Activated T-helper 2 cell treated with anti-CD3 and anti-CD28 coated beads, Interferon-gamma antibody, Interleukin-2, Interleukin-4, amounts not matched to agents 10 μg/mL and 5 μg/mL and 100 μg/mL, durations not matched to agents 14 hours and 24 hours and 36 hours (primary cell): ENCODE measurements around the gene ZNF609. TPM values are rescaled to one million over a fixed set of nuclear protein-coding genes. Genes with fewer than 3 reads are reported as not detected.

Source experiments
- DNase-seq: peaks from one replicate; pipeline ENCODE4 v3.0.0; 2021; ENCODE audit warnings: low spot score
- H3K27ac Mint-ChIP-seq: one replicate; pipeline ENCODE4 v1.8.0; 2021; ENCODE audit warnings: mixed read lengths
- H3K27me3 Mint-ChIP-seq: one replicate; pipeline ENCODE4 v1.8.0; 2021; ENCODE audit warnings: low read depth, mixed read lengths
- H3K36me3 Mint-ChIP-seq: one replicate; pipeline ENCODE4 v1.8.0; 2021; ENCODE audit warnings: low read depth, mixed read lengths
- H3K4me1 Mint-ChIP-seq: one replicate; pipeline ENCODE4 v1.8.0; 2021; ENCODE audit warnings: low read depth, mixed read lengths
- H3K4me3 Mint-ChIP-seq: one replicate; pipeline ENCODE4 v1.8.0; 2021; ENCODE audit warnings: low read depth, mild to moderate bottlenecking, moderate library complexity, mixed read lengths
- H3K9me3 Mint-ChIP-seq: one replicate; pipeline ENCODE4 v1.8.0; 2021; ENCODE audit warnings: mixed read lengths
- intact Hi-C: fragments of 100-400 bp; cut with micrococcal nuclease; formaldehyde crosslinking; loops from one replicate; pipeline ENCODE4 v1.15.1; 2023
- total RNA-seq: library from RNA; stranded (reverse); gene quantifications from 2 replicates; pipeline ENCODE4 v1.2.3, GENCODE V29; 2022

The ZNF609 gene
- total RNA-seq, 1 donor from 2014 or later: 50.9 TPM

DNA sequence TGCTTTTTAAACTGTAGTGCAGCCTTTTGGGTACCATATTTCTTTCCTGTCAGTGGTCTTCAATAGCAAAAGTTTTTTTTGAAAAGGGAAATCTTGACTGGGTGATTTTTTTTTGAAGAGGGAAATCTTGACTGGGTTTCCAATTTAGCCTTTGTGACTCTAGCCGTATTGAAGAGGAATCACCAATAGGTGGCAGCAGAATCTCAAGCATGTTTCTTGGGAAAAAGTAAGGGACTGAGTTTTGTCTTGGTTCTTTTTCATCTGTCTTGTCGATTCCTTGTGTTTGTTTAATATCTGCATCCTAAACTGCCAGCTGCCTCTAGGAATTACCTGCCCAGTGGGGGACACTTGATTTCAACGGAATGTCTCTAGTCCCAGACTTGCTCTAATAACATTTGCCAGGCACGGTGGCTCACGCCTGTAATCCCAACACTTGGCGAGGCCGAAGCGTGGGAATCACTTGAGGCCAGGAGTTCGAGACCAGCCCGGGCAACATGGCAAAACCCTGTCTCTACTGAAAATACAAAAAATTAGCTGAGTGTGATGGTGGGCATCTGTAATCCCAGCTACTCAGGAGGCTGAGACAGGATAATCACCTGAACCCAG, 225.9 kb downstream of the ZNF609 start:
- Mint-ChIP-seq H3K9me3 (no peaks in the 10 kb centered on the region), H3K36me3 (peaks cover 68% of the 10 kb centered on the region), H3K4me3 (no peak overlapping the region), H3K27me3 (no peaks in the 10 kb centered on the region), H3K27ac (peak overlapping the region; percentile 55), H3K4me1 (peaks cover 2% of the 10 kb centered on the region)
- intact Hi-C loops: loop anchor here (1.0 kb wide), 1 partner anchor 42 kb away; no protein-coding TSS in a partner anchor
- no peak for DNase-seq

DNA sequence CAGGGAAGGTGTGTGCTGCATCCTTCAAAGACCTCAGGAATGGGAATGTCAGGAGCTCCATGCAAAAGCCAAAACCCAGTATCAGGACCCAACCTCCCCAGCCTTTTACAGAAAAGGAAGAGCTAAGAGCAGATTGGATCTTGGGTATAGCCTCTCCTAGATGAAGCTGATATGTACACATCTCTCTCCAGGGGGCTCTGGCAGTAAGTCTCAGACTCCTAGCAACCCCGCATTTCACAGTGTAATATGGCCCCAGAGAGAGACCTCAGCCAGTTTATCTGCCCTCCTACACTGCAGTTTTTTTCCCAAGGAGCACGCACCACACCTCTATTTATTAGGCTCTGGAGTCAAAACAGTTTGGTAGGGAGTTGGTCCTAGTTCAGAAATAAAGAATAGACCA, 226.8 kb downstream of the ZNF609 start:
- Mint-ChIP-seq H3K9me3 (no peaks in the 10 kb centered on the region), H3K27ac (no peak overlapping the region), H3K27me3 (no peaks in the 10 kb centered on the region), H3K4me1 (peaks cover 2% of the 10 kb centered on the region), H3K4me3 (no peak overlapping the region), H3K36me3 (peaks cover 62% of the 10 kb centered on the region)
- no peak for DNase-seq
- intact Hi-C loops: no loop called here

DNA sequence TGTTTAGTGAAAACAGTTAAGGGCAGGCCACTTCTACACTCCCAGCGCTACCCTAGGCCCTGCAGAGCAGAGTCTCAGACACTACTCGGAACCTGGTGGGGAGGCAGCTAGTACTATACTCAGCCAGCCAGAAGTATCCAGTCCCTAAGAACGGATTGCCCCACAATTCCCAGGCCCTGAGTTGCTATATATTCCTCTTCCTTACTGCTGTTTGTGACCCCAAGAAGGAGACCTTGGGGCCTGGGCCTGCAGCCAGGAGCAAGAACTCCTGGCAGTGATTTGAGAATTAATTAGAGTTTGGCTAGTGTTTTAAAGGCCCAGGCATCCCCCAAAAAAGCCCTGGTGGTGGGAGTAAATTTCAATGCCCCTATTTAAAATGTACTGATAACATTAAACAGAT, 227.3 kb downstream of the ZNF609 start:
- peaks cover 59% of the 10 kb centered on the region for H3K36me3 Mint-ChIP-seq
- H3K4me1 Mint-ChIP-seq: peaks cover 2% of the 10 kb centered on the region
- H3K27me3 Mint-ChIP-seq: no peaks in the 10 kb centered on the region
- no peak for DNase-seq
- H3K27ac Mint-ChIP-seq: no peak overlapping the region
- intact Hi-C loops: no loop called here
- H3K4me3 Mint-ChIP-seq: no peak overlapping the region
- no peaks in the 10 kb centered on the region for H3K9me3 Mint-ChIP-seq

DNA sequence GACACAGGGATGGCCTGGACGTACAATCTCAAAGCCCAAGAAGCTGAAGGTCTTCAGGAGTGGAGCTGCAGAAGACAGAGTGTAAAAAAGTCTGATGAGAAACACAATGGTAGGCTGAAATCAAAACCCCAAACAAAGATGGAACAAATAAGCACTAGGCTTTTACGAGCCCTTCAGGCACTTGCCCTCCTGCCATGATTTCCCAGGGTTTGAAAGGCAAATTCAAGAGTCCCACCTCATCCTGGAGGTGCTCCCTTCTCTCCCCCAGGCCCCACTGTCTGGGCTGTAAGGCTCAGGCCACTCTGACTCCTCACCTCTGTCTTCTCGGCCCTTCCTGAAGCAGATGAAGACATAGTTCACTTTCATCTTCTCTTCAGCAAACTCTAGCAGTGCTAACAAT, 228.4 kb downstream of the ZNF609 start:
- Mint-ChIP-seq H3K36me3 (peaks cover 65% of the 10 kb centered on the region), H3K4me1 (peaks cover 5% of the 10 kb centered on the region), H3K4me3 (no peak overlapping the region), H3K27me3 (no peaks in the 10 kb centered on the region), H3K27ac (no peak overlapping the region), H3K9me3 (no peaks in the 10 kb centered on the region)
- intact Hi-C loops: no loop called here
- DNase-seq: no peak

DNA sequence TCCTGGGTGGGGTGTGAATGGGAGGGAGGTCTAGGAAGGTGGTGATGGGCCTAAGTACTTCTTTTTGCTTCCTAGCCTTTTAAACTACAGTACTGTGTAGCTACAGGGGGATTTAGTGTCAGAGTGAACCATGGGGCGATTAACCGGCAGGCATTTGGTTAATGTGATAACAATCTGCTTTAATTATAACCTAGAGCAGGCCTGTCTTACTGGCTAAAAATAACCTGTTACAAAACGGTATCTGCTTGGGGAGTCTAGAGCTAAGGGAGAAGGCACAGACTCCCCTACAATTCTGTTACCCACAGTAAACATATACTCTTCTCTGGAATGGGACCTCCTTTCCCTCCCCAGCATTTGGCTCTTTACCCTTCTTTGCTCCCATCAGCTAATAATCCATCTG, 229.6 kb downstream of the ZNF609 start:
- H3K27me3 Mint-ChIP-seq: no peaks in the 10 kb centered on the region
- peaks cover 65% of the 10 kb centered on the region for H3K36me3 Mint-ChIP-seq
- DNase-seq: no peak
- no peaks in the 10 kb centered on the region for H3K9me3 Mint-ChIP-seq
- no peak overlapping the region for H3K4me3 Mint-ChIP-seq
- no peak overlapping the region for H3K27ac Mint-ChIP-seq
- peaks cover 5% of the 10 kb centered on the region for H3K4me1 Mint-ChIP-seq
- intact Hi-C loops: no loop called here

DNA sequence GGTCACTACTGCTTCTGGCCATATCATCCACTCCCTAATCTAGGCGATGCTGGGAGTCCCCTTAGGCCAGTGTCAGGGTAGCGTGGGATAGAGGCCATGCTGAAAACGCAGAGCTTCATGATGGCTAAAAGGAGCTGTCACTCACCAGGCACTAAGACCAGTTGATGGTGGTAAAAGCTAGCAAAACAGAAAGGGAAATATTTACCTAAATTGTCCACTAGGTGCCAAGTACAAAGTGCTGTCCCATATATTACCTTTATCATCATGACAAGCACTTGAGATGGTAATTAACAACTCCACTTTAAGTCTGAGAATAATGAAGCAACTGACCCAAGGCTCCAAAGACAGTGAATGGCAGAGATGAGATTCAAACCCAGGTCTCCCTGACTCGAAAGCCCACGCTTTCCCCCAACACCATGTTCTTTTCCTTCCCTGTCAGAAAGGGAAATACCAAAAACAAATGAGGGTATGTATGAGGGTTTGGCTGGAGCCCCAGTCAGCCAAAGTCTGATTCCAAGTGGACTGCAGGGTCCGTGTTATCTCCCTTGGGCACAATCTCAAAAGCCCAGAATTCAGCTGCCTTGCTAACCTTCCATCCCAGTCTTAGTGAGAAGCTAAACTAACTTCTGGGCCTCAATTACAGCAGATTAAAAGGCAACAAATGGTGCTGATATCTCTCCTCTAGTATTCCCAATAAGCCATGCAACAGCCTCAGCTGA, 230.4 kb downstream of the ZNF609 start:
- H3K9me3 Mint-ChIP-seq: no peaks in the 10 kb centered on the region
- peaks cover 10% of the 10 kb centered on the region for H3K4me1 Mint-ChIP-seq
- no peaks in the 10 kb centered on the region for H3K27me3 Mint-ChIP-seq
- intact Hi-C loops: no loop called here
- peak overlapping the region; percentile 21 for H3K27ac Mint-ChIP-seq
- DNase-seq: no peak
- no peak overlapping the region for H3K4me3 Mint-ChIP-seq
- H3K36me3 Mint-ChIP-seq: peaks cover 69% of the 10 kb centered on the region

DNA sequence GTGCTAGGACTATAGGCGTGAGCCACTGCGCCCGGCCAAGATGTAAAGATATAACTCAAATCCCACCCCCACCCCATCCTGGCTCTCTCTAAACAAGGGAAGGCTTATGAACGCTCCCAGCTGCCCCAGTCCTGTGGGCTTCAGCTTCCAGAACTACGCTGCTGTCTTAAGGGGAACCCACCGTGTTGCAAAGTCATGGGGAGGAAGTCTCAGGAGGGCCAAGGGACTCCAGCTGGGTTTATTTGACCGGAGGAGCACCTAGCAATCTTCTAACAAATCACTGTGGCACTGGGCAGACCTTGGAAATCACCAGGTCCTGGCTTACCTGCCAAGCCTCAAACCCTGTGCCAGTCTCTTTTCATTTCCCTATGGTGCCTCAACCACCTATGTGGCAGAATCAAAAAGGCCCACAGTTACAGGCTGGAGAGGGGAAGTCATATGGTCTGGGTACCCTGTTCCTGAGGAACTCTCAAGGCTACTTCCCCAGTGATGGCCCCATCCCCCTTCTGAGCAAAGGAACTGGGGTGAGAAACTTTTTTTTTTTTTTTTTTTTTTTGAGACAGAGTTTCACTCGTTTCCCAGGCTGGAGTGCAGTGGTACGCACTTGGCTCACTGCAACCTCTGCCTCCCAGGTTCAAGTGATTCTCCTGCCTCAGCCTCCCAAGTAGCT, 231.7 kb downstream of the ZNF609 start:
- no peaks in the 10 kb centered on the region for H3K9me3 Mint-ChIP-seq
- no peak overlapping the region for H3K27ac Mint-ChIP-seq
- H3K36me3 Mint-ChIP-seq: peaks cover 60% of the 10 kb centered on the region
- no peak for DNase-seq
- H3K27me3 Mint-ChIP-seq: no peaks in the 10 kb centered on the region
- intact Hi-C loops: no loop called here
- H3K4me1 Mint-ChIP-seq: peaks cover 9% of the 10 kb centered on the region
- H3K4me3 Mint-ChIP-seq: no peak overlapping the region

DNA sequence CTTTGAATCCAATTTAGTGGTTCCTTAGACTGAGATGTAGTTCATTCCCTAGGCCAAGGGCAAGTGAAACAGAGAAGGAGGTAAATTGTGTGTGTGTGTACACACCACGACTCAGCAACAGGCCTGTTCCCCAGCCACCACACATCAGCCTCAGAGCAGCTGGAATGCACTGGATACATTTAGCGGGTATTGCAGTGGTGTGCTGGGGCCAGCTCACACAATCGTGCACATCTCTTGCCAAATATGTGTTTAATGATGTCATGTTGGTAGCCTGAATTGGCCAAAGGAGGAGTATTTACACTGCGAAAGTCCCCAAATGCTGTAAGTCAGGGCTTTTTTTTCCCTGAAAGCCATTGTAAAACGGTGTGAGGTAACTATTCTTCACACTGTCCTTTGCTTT, 232.8 kb downstream of the ZNF609 start:
- Mint-ChIP-seq H3K9me3 (no peaks in the 10 kb centered on the region), H3K27me3 (no peaks in the 10 kb centered on the region), H3K36me3 (peaks cover 53% of the 10 kb centered on the region), H3K4me3 (no peak overlapping the region), H3K4me1 (peaks cover 17% of the 10 kb centered on the region), H3K27ac (no peak overlapping the region)
- intact Hi-C loops: no loop called here
- DNase-seq: no peak

DNA sequence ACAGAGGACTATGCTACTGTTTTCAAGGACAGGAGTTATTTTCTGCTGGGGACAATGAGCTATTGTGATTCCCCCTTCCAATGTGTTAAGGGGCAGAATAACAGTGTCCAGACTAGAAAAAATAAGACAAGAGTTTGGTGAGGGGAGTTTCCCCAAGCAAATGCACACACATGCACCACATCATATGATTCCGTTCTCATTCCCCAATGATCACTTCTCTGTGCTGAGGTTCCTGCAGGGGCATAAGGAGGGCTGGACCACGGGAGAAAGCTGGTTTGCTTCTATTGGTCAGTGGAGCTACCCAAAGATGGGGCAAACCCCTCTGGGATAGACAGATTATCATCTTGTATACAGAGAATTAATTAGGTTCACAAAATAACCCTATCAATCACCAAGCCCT, 234.4 kb downstream of the ZNF609 start:
- Mint-ChIP-seq H3K9me3 (no peaks in the 10 kb centered on the region), H3K36me3 (peaks cover 45% of the 10 kb centered on the region), H3K27ac (no peak overlapping the region), H3K4me1 (peaks cover 30% of the 10 kb centered on the region), H3K4me3 (no peak overlapping the region), H3K27me3 (no peaks in the 10 kb centered on the region)
- intact Hi-C loops: no loop called here
- no peak for DNase-seq

DNA sequence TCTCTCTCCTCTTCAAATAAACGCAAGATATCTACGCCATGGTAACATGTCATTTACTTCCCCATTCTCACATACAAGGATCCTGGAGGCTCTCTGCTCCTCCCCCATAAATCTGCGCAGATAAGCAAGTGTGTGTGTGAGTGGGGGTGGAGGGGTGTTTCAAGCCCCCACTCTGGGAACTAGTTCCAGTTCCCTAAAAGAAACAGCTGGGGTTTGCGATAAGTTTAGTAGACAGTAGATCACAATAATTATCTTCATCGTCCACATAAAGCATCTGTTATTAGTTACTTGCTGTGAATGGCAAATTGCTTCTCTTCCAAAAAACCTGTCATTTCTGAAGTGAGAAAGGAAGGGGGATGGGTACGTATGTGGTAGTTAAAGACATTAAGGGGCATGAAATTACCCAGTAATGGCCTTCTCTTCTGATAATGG, 235.2 kb downstream of the ZNF609 start:
- Mint-ChIP-seq H3K9me3 (no peaks in the 10 kb centered on the region), H3K27me3 (no peaks in the 10 kb centered on the region), H3K36me3 (peaks cover 43% of the 10 kb centered on the region), H3K27ac (no peak overlapping the region), H3K4me1 (peaks cover 35% of the 10 kb centered on the region), H3K4me3 (no peak overlapping the region)
- DNase-seq: no peak
- intact Hi-C loops: no loop called here

DNA sequence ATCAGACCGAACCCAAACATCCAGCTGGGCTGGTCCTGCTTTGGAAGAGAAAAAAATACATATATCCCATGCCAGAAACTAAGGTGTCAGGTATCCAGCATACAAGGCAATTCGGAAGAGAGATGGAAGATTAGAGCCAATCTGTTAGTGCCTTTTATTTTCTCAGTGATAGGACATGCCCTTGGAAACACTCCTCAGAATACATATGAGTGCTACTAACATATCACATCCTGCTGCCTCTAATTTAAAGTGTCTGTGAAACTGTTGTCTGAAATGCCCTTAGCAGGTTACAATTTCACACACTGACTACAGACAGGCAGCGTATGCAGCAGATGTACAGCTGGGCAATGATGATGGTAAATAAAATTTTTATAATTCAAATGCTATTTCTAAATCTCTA, 236.1 kb downstream of the ZNF609 start:
- H3K4me1 Mint-ChIP-seq: peaks cover 43% of the 10 kb centered on the region

DNA sequence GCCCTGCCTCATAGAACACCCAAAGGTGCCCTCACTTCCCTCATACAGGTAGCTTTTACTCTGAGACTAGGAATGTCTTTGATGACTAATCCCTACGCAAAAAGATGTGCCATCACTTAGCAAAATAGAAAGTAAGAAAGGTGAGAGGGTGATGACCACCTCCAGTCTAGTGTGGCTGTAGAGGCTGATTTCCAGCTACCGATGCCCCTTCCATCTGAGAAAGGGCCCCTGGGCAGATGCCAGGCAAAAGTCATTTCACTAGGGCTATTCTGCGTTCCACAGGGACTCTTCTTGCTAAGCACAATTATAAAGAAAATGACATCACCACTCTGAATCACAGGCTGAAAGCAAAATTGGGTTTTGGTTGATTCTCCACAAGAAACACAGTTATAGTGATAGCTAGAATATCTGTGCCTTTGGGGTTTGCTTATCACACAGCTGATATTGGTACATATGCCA, 237.6 kb downstream of the ZNF609 start:
- H3K4me3 Mint-ChIP-seq: no peak overlapping the region
- peaks cover 33% of the 10 kb centered on the region for H3K36me3 Mint-ChIP-seq
- H3K27me3 Mint-ChIP-seq: no peaks in the 10 kb centered on the region
- intact Hi-C loops: no loop called here
- peak overlapping the region; percentile 53 for H3K27ac Mint-ChIP-seq
- no peaks in the 10 kb centered on the region for H3K9me3 Mint-ChIP-seq
- peaks cover 52% of the 10 kb centered on the region for H3K4me1 Mint-ChIP-seq
- DNase-seq: no peak

More for the DNA sequence above, 236.1 kb downstream of the ZNF609 start:
- Mint-ChIP-seq H3K27me3 (no peaks in the 10 kb centered on the region), H3K27ac (no peak overlapping the region), H3K9me3 (no peaks in the 10 kb centered on the region), H3K4me3 (no peak overlapping the region), H3K36me3 (peaks cover 37% of the 10 kb centered on the region)
- intact Hi-C loops: no loop called here
- DNase-seq: no peak

DNA sequence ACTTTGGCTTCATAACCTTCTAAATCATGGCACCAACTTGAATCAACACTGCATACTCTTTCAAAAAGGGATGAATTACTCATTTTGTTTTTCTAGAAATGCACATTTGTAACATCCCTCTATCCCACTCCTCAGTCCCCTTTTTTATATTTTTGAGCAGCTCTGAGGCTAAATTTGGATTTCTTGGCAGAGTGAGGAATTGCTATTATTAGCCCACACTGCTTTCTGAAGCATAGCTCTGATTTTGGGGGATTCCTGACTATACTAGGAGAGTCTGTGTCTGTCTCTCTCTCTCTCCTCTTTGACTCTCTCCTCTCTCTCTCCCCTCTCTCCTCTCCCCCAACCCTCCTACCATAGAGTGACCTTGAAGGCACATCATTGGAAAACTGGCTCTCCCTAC, 238.4 kb downstream of the ZNF609 start:
- peaks cover 24% of the 10 kb centered on the region for H3K36me3 Mint-ChIP-seq
- H3K4me1 Mint-ChIP-seq: peaks cover 56% of the 10 kb centered on the region
- no peak overlapping the region for H3K4me3 Mint-ChIP-seq
- H3K27ac Mint-ChIP-seq: peak overlapping the region; percentile 53
- DNase-seq: no peak
- intact Hi-C loops: no loop called here
- H3K27me3 Mint-ChIP-seq: no peaks in the 10 kb centered on the region
- H3K9me3 Mint-ChIP-seq: no peaks in the 10 kb centered on the region
